Hypothalamus (tissue), 51 donors: ENCODE data around the gene SFMBT1.

Experiments
- DNase-seq, 51 donors: peaks; one replicate each; lab custom pipeline; 2025; lab: John Stamatoyannopoulos, UW

SFMBT1 gene

GRCh38 chr3:52931889-52932288, 114.0 kb downstream of the SFMBT1 start:
- DNase-seq: no peak

GRCh38 chr3:52931328-52931727, 114.5 kb downstream of the SFMBT1 start:
- DNase-seq: no peak

- no peak for DNase-seq
Measured at GRCh38 chr3:52930748-52931147, 115.1 kb downstream of the SFMBT1 start.

DNA sequence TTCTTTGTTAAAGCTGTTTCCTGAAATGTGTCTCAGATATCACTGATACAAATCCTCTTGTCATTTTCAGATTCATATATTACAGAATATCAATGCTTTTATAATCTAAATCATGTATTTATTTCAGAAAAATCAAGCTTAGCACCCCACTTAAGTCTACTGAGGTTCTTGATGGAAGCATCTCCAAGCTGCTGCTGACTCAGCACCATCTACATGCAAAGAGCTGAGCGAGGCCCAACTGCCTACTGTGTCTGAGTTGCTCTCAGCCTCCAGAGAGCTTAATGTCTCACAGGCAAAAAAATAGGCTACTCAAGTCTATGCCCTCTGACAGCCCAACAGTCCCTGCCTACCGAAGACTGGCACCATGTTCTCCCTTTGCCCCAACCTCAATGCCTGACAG, 119.3 kb downstream of the SFMBT1 start:
- DNase-seq: no peak

DNA sequence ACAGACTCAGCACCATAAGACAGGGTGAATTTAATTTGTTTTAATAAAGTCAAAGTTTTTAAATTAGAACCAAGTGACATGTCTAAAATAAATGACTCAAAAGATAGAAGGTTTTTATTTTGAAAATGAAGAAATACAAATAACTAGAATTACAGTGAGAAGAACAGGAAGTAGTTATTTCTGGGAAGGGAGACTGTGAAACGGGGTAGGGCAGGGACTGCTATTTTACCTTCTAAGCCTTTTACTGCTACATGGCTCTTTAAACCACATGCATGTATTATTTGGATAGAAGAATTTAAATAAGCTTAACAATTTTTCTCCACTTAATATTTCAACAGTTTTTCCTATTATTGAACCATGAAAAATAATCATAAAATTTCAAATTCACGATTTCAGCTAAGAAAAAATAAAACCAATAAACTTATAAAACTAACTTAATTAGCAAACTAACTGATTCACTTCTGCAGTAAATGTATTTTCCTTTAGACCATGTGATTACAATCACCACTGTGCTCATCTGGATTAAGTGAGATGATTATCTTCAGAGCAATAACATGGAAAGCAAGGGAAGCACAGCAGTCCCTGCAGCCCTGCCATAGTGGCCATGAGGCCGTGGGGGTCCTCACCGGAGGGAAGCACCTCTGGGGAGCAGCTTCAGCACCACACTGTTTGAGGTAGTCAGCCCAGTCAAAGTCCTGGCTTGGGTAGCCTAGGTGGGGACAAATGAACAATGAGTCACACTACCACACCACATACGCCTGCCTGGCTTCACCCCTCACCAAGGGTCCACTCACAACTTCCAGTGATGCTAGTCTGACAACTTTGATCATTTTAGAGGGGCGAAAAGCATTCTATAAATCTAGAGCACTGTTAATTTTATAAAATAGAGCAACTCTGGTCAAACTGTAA, 120.2 kb downstream of the SFMBT1 start:
- no peak for DNase-seq

GRCh38 chr3:52923963-52924362, 121.9 kb downstream of the SFMBT1 start:
- DNase-seq: no peak

DNA sequence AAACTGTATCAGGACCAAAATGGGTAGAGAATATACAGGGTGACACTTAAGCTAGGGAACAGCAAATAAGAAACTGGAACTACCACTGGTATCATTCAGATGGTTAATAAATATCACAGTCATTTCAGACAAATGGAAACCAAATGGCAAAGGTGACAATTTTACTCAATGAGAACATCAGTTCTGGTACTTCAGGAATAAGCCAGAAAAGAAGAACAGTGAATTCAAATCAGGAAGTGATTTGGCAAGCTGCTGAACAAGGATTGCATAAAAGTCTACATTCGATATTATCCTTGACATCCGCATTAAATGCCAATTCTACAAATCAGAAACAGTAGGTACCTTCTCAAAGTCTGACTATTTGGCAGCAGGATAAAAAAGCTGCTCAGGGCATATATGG, 125.0 kb downstream of the SFMBT1 start:
- no peak for DNase-seq

GRCh38 chr3:52917044-52917443, 128.8 kb downstream of the SFMBT1 start:
- DNase-seq: no peak

GRCh38 chr3:52915294-52915693, 130.6 kb downstream of the SFMBT1 start:
- DNase-seq: no peak

DNA sequence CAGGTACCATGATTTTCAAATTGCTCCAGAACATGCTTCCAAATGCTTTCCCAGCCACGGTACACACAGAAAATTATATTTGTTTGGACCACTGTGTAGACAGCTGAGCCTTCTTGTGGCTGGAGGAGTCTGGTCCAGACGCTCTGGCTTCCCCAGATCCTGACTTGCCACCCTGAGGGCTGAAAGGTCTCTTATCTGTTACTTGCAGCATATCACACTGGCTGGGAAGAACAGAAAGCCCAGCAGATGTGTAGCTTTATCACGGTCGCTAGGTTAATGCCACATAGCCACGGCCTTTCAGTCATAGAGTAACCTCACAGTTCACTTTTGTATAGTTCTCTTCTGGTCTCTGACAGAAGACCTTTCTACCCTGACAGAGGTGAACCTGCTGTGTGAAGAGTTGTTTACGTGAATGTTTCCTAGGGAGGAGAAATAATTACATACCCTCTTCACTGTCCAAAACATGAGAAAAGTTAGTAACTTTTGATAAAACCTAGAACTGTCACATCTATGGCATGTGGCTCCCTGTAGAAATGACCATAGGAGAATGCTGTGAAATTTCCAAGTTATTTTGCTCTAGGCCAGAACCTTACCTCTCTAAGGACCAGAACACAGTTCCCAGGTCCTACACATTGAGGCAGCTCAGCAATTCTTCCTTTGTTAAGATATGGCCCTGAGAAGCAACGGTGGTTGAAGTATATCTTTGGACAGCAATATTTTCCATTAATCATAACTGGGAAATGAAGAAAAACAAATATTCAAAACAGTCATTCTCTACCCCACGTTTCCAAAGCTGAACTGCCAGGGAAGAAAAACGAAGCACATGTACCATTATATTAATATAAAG, 132.8 kb downstream of the SFMBT1 start:
- DNase-seq: no peak

GRCh38 chr3:52910823-52911222, 135.1 kb downstream of the SFMBT1 start:
- no peak for DNase-seq

DNA sequence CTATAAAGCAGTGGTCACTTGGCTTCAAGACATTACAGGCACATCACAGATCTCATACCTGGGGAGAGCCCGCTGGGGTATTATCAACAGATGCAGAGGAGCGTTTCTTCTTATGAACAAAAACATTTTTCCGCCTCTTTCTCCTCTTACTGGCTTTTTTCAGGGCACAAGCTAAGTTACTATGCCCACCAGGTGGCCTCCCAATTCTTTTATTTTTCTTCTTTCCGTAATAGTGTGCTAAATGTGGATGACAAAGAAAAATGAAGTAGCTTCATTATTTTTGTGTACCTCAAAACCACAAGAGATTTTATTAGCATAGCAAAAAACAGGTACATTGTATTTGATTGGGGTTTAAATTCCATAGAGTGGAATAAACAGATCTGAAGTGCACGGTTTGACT, 138.4 kb downstream of the SFMBT1 start:
- no peak for DNase-seq

DNA sequence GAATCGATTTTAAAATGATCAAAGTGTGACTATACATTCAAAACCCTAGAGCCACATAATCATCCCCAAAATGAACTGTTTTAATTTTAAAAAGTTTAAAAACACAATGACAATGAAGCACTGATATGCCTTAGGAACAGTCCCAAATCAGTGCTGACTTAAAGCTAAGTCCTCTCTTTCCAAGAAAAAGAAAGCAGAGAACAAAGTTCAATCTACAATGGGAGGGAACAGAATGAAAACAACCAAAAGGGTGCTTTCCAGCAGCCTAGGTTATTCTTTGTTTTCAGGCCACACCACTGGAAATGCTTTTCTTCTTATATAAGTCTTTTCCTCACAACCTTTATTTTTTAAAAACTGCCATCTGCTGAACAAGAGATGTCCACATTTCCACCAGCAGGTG, 141.3 kb downstream of the SFMBT1 start:
- no peak for DNase-seq

GRCh38 chr3:52904000-52904399, 141.9 kb downstream of the SFMBT1 start:
- no peak for DNase-seq

GRCh38 chr3:52897130-52898122, 148.4 kb downstream of the SFMBT1 start, which contains the start of gene STIMATE:
Gene STIMATE (minus strand): TSS chr3:52897548. CDS start chr3:52897450, 98 bp downstream.
- peak in 49 of 51 donors; percentile 24 to 92 (median 77) for DNase-seq

DNA sequence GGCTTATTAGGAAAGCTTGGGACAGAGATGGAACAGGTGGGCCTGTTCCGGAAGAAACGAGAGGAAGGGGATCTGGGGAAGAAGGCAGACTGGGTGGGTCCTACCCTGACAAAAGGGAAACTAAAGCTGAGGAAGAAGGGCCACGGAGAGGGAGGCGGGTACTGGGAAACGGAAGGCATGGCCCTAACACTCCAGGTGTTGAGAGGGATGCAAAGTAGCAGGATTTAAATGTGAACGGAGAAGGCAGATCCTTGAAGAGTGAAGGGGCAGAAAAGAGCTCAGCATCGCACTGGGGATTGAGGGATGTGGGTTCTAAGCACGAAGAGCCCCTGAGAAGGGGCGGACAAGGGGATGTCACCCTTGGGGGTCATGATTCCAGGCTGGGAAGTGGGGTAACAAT, 149.3 kb downstream of the SFMBT1 start:
- DNase-seq: no peak

DNA sequence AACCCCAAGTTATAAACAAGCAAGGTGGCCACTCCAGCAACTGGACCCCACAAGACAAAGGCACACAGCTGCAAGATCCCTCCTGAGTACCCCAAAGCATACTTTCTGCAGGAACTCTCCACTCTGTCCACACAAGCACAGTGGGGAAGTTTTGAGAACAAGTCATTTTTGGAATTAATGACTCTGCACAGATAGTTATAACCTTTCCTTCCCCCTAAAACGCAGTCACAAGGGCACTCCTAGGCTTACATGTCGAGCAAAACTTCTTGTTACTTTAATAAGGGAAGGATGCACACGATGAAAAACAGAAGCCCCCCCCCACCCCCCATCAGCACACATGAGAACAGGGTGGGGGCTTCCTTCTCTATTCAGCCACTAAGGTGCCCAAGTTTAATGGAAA, 149.7 kb downstream of the SFMBT1 start:
- DNase-seq: peak in 1 of 51 donors; percentile 6

DNA sequence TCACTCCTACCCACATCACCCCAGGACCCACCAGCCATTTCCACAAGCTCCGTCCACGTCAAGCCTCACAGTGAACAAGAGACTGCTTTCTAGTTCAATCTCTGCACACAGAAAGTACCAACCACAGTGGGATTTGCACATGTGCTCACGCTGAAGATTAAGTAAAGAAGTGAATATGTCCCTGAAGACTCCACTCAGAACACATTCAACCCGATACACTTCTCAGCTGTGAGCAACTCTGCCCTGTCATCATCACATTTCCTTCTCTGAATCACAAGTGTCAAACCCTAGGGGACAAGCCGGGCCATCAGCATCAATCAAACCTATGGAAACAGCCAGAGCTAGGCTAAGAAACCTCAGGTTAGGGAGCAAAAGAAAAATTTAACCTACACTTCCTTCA, 150.5 kb downstream of the SFMBT1 start:
- no peak for DNase-seq

GRCh38 chr3:52894756-52895155, 151.1 kb downstream of the SFMBT1 start:
- no peak for DNase-seq

DNA sequence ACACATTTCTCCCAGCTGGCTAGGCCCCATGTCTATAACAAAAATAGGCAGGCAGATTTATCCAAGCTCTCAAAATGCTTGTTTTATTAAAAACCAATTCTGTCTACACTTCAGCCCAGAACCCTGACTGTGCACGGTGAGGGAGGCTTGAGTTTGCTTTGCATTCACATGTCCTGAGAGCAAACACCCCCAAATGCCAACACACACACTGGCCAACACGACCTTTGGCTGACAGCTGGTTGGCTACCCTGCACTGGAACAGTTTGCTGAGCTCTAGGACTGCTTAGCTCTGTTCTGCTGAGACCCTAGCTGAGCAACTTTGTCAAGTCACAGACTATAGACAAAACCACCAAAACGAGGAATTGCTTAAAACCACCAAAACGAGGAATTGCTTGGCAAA, 152.2 kb downstream of the SFMBT1 start:
- DNase-seq: peak in 4 of 51 donors; percentile 6 to 24 (median 12)
